GM12873 (cell line): ENCODE results near the gene RNF34.

Experiments
- CTCF ChIP-seq: IDR thresholded peaks from 2 replicates; pipeline ENCODE4 v1.5.1; 2012; ENCODE audit warnings: low read depth, mild to moderate bottlenecking, moderate library complexity, low read length, control low read depth; ENCODE audit not compliant: insufficient read depth; ENCODE audit errors: missing control alignments

Gene RNF34

GRCh38 chr12:121443193-121443870 lies 43.4 kb downstream of the RNF34 start:
- TF ChIP-seq CTCF: peak; percentile 94

GRCh38 chr12:121443911-121444841 lies 44.3 kb downstream of the RNF34 start:
- TF ChIP-seq CTCF: no peak

- TF ChIP-seq CTCF: no peak
Measured at GRCh38 chr12:121444842-121445202, 44.9 kb downstream of the RNF34 start.

GRCh38 chr12:121446750-121447149 lies 46.8 kb downstream of the RNF34 start:
- no peak for TF ChIP-seq CTCF

GRCh38 chr12:121448771-121449315 lies 48.9 kb downstream of the RNF34 start:
- TF ChIP-seq CTCF: no peak

DNA sequence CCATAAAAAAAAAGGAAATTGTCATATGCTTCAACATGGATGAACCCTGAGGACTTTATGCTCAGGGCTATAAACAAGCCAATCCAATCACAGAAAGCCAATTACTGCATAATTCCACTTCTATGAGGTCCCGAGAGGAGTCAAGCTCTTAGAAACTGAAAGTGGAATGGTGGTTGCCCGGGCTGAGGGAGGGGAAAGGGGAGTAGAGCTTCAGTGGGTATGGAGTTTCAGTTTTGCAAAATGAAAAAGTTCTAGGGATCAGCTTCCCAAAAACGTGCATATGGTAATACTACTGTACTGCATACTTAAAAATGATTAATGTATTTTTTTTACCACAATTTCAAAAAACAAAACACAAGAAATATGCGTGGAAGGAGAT lies 52.0 kb downstream of the RNF34 start:
- no peak for TF ChIP-seq CTCF

DNA sequence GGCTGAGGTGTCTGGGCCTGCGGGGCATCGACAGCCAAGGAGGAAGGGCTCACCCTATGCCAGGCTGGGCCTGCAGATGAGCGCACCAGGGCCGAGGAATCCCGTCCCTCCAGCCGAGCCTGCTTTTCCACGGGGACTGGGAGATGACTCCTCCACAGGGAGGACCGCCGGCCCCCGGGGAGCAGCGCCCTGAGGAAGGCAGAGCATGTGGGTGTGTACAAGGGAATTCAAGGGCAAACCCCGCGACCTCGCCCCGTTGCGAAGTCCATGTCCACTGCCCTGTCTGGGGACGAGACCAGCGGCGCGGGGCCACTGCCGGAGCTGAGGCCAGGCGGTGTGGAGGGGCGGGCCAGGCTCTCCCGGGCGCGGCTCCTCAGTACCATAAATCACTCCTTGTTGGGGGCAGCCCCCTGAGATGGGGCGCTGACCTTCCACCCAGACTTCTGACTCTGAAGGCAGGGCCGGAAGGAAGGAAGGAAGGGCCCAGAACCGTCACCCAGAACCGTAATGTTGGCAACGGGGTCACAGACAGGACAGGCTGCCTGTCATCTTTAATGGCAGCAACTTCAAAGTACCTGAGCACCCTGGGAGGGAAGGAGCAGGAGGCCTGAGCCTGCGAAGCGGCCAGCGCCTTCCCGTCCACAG lies 52.5 kb downstream of the RNF34 start:
- no peak for TF ChIP-seq CTCF
